AG09309 (cell line): ENCODE results near the gene PDLIM7.

Experiments
- DNase-seq: peaks from one replicate; pipeline ENCODE4 v3.0.0-alpha.2; 2010; ENCODE audit warnings: low read depth
- H3K4me3 ChIP-seq: 2 replicates; pipeline ENCODE4 v1.5.1; 2011; ENCODE audit warnings: mild to moderate bottlenecking, low read depth, low read length, moderate library complexity; ENCODE audit not compliant: control insufficient read depth
- CTCF ChIP-seq: IDR thresholded peaks from 2 replicates; pipeline ENCODE4 v1.5.1; 2011; ENCODE audit warnings: mild to moderate bottlenecking, low read depth, low read length, inconsistent platforms; ENCODE audit not compliant: insufficient read depth, control insufficient read depth; ENCODE audit errors: missing control alignments

PDLIM7 gene

GRCh38 chr5:177484902-177485549, 12.4 kb downstream of the PDLIM7 start:
- no peak for DNase-seq
- H3K4me3 ChIP-seq = no peak overlapping the region
- TF ChIP-seq CTCF = no peak

GRCh38 chr5:177483994-177484901, 13.2 kb downstream of the PDLIM7 start:
- no peak for TF ChIP-seq CTCF
- H3K4me3 ChIP-seq = no peak overlapping the region
- DNase-seq = no peak

GRCh38 chr5:177483042-177483441, 14.4 kb downstream of the PDLIM7 start:
- DNase-seq = no peak
- H3K4me3 ChIP-seq = no peak overlapping the region
- TF ChIP-seq CTCF = no peak

GRCh38 chr5:177482359-177482795, 15.0 kb downstream of the PDLIM7 start:
- no peak for DNase-seq
- no peak overlapping the region for H3K4me3 ChIP-seq
- TF ChIP-seq CTCF = no peak

GRCh38 chr5:177479774-177480173, 17.6 kb downstream of the PDLIM7 start:
- no peak for DNase-seq
- no peak overlapping the region for H3K4me3 ChIP-seq
- TF ChIP-seq CTCF = no peak

GRCh38 chr5:177478711-177479646, 18.4 kb downstream of the PDLIM7 start:
- no peak for DNase-seq
- TF ChIP-seq CTCF = no peak
- H3K4me3 ChIP-seq = no peak overlapping the region
